Effector CD4-positive, alpha-beta T cell (primary cell): ENCODE results near the gene XPO1.
"Not testable (repeated sequence)": the region's sequence is repeated elsewhere in the genome, so short reads cannot be mapped to it uniquely, and the experiment has no call there.

Experiments used
- DNase-seq: peaks from one replicate; pipeline ENCODE4 v3.0.0-alpha.2; 2020

XPO1 gene

DNA sequence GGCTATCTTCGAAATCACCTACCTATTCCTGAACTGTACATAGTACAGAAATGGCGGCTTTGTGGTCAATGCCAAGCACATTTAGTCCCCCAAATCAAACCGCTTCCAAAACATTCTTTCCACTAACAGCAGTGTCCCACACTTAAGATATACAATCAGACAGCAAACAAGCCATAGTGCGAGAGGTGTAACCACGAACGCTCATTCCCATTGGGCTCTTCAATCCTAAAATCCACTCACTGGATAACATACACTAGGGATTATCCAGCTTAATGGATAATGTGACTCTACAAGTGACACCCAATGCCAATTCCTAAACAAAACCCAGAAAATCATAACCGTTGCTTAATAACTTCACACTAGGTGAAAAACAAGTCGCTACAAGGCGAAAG is 2.0 kb downstream of the XPO1 start:
- no peak for DNase-seq

GRCh38 chr2:61535449-61535848 is 2.7 kb downstream of the XPO1 start:
- DNase-seq = no peak

DNA sequence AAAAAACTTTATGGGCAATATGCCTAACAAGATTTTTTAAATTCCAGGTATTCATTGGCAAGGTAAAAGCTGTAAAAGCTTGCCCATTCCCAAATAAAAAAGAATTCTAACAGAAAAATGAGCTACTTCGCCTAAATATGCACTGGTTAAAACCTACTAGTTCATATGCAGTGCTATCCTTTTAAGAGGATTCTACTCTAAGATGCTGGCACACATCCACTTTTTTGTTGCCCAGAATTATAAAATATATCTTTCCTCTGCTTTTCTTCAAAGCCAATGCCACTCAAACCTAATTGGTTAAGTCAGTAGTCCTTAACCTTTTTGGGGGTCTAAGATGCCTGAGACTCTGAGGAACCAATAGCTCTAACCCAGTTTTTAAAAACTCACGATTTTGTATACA is 3.2 kb downstream of the XPO1 start:
- DNase-seq = no peak

DNA sequence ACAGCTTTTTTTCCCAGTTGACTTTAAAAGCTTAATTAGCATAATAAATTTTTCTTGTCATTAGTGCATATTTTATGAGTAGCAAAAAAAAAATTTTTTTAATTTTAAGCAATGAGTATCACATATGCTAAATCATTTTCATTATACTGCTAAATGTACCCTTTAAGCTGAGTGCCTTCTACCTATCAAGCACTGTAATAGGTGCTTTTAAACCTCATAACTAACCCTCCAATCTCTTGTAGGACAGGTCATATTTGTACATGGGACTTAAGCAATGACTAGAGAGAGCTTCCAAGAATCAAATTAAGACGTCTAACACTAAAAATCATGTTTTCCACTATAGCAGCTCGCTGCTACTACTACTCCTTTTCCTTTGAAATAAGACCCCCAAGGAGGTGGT is 7.4 kb downstream of the XPO1 start:
- no peak for DNase-seq

GRCh38 chr2:61529944-61530735 is 8.0 kb downstream of the XPO1 start:
- DNase-seq = no peak

- DNase-seq = no peak
These were observed 17.9 kb downstream of the XPO1 start for GRCh38 chr2:61520261-61520660.

- no peak for DNase-seq
These were observed 25.3 kb downstream of the XPO1 start for GRCh38 chr2:61512768-61513398.

GRCh38 chr2:61510674-61511671 is 27.2 kb downstream of the XPO1 start:
- no peak for DNase-seq

DNA sequence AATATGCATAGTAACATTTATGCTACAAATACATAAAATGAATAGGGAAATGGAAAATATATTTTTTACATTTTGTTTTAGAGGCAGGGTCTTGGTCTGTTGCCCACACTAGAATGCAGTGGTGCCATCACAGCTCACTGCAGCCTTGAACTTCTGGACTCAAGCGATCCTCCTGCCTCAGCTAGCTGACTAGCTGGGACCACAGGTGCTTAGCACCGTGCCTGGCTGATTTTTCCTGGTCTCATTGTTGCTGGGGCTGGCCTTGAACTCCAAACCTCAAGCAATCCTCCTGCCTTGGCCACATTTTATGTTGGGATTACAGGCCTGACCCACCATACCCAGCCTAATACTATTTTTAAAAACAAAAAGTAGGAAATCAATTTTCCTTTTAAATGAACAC is 33.2 kb downstream of the XPO1 start:
- no peak for DNase-seq

GRCh38 chr2:61499060-61499459 is 39.1 kb downstream of the XPO1 start:
- DNase-seq = no peak

DNA sequence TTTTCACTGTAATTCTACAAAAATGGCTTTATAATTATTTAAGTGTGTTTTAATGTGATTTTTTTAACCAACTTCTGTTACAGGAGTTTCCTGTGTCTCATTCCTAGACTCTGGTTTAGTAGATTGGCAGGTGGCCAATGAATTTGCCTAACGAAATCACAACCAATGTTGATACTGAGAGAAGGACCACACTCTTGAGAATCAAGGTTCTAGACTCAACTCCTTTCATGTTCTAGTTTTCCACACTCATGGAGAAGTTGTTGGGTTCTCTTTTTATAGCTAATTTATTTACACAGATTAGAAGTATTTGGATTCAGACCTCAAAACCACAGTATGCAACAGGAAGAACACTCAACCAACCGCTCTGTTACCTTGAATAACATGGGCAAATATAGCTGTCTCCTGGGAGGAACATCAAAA is 44.6 kb downstream of the XPO1 start:
- no peak for DNase-seq

- DNase-seq = no peak
These were observed 45.7 kb downstream of the XPO1 start for GRCh38 chr2:61492476-61492875.

DNA sequence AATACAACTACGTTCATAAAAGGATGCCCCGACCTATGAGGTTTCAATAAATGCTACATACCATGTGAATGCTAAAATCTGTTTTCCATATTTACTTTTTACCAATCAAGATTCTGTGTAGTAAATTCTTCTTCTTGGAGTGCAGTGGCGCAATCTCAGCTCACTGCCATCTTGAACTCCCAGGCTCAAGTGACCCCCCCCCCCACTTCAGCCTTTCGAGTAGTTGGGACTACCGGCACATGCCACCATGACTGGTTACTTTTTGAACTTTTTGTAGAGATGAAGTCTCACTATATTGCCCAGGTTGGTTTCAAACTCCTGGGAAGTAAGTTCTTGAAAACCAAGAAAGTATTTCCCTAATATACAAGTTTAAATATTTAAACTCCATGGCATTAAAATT is 52.9 kb downstream of the XPO1 start:
- DNase-seq = no peak

DNA sequence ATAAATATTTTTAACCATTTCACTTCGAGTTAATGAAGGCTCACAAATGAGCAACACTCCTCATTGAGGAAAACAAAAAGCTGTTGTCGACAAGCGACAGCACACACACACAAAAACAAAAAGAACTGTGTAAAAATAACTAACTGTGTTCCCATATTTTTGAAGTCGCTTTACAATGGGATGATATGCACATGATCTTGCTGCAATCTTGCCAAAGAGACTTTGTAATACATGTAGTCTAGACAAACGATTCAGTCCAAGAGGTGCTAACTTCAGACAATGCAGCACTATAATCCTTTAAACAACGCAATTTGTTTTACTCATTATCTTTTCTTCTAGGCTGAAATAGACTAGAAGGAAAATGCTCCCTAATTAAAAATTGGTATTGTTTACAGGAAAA is 60.1 kb downstream of the XPO1 start:
- DNase-seq = no peak

GRCh38 chr2:61476929-61477589 is 61.1 kb downstream of the XPO1 start:
- DNase-seq = not testable (repeated sequence)

GRCh38 chr2:61471905-61472805 is 66.0 kb downstream of the XPO1 start:
- DNase-seq = no peak

DNA sequence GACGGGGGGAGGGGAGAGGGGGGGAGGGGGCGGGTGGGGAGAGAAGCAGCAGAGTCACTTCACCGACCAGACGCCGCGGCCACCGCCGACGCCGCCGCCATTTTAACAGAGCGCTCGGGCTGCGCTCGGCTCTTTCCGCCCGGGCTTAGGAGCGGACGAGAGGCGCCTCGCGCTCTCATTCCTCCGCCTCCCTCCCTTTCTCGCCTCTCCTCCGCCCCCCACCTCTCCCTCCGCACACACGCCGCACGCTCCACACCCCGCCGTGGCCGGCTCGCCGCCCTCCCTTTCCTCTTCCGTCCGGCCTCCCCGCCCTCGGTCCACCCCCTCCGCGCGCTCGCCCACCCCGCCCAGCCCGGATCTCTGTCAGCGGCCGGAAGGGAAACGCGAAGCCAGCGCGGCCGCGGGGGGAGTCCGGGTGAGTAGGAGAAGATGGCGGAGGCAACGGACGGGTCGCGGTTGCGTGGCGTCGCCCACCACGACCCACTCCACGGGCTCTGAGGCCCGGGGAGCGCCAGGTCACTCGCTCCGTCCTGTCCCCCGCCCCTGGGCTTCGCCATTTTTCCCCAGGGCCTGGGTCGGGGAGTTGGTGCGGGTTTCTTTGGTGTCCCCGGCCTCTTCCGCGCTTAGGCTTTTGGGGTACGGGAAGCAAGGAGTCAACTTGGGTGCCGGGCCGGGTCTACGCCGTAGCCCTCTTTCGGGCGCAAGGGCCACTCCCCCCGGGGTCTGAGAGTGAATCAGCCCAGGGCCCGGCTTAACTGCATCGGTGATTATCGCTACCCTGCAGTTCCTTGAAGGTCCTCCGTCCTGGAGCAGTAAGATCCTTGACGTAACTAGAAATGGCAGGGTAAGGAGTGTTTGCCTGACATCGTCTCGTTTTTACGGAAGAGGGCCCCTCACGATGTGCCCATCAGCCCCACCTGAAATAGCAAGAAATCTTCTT is 66.9 kb downstream of the XPO1 start, which contains the start of gene USP34:
TSS of gene USP34 (minus strand) at position 123 of the 940 bp plus-strand sequence. CDS start 395 bp downstream, outside the sequence.
- peak; percentile 87 for DNase-seq

GRCh38 chr2:61470122-61470951 is 67.8 kb downstream of the XPO1 start:
- peak; percentile 76 for DNase-seq

DNA sequence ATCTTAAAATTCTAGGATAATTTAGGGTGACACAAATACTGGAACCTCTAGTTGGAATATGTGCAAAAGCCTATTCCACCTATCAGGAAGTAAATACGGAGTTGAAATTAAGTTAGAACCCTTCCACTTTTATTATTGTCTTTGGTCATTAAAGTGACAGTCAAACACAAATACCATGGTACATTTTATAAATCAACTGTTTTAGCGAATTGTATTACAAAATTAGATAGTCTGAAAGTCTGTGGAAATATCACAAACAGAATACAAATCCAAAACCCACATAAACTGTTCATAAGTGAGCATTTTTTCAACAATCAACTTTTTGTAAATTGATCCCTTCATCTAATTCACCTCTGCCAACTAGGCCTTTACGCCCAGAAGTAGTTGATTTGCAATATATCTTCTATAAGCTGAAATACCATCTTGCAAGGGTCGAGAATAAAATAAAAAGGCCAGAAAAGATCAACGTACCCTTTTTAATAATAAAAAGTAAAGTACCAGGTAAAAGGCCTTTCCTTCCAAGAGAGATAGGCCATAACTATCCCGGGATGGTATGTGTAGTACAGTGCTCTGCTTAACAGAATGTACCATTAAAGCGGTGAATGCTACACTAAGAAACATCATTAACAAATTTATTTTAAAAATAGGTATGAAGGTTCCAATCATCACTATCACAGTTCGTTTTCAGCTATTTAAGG is 68.6 kb downstream of the XPO1 start:
- no peak for DNase-seq
